HL-60/S4 treated with phorbol 12-myristate 13-acetate at 8.2 ng/mL for 4 days and 3 days (cell line): ENCODE measurements around the gene TTC39C.

Source experiments
- in situ Hi-C: fragments of 300-500 bp; cut with MboI; formaldehyde crosslinking; loops from 2 replicates; pipeline ENCODE4 v1.15.0; 2022; ENCODE audit warnings: low sequenced_read_pairs

The TTC39C gene

GRCh38 chr18:24075767-24076597 is 61.4 kb downstream of the TTC39C start:
- in situ Hi-C loops: no loop called here

- in situ Hi-C loops: no loop called here
Measured at GRCh38 chr18:24076950-24077349, 62.4 kb downstream of the TTC39C start.

- in situ Hi-C loops: no loop called here
Measured at GRCh38 chr18:24078391-24078790, 63.8 kb downstream of the TTC39C start.

- in situ Hi-C loops: no loop called here
Measured at GRCh38 chr18:24080861-24081260, 66.3 kb downstream of the TTC39C start.

- in situ Hi-C loops: no loop called here
Measured at GRCh38 chr18:24083550-24083949, 69.0 kb downstream of the TTC39C start.

- in situ Hi-C loops: no loop called here
Measured at GRCh38 chr18:24086082-24086481, 71.5 kb downstream of the TTC39C start.

- in situ Hi-C loops: no loop called here
Measured at GRCh38 chr18:24089076-24089475, 74.5 kb downstream of the TTC39C start.

GRCh38 chr18:24089515-24090337 is 75.2 kb downstream of the TTC39C start:
- in situ Hi-C loops: no loop called here

GRCh38 chr18:24090876-24091275 is 76.3 kb downstream of the TTC39C start:
- in situ Hi-C loops: no loop called here

- in situ Hi-C loops: no loop called here
Measured at GRCh38 chr18:24094561-24094960, 80.0 kb downstream of the TTC39C start.

GRCh38 chr18:24095976-24096375 is 81.4 kb downstream of the TTC39C start:
- in situ Hi-C loops: no loop called here

GRCh38 chr18:24103320-24104021 is 88.9 kb downstream of the TTC39C start:
- in situ Hi-C loops: loop anchor here (25.0 kb wide), 1 partner anchor 266 kb away; no protein-coding TSS in a partner anchor

GRCh38 chr18:24104486-24104885 is 89.9 kb downstream of the TTC39C start:
- in situ Hi-C loops: loop anchor here (25.0 kb wide), 1 partner anchor 267 kb away; no protein-coding TSS in a partner anchor

GRCh38 chr18:24108641-24109040 is 94.1 kb downstream of the TTC39C start:
- in situ Hi-C loops: loop anchor here (25.0 kb wide), 1 partner anchor 271 kb away; no protein-coding TSS in a partner anchor

GRCh38 chr18:24111936-24112335 is 97.4 kb downstream of the TTC39C start:
- in situ Hi-C loops: loop anchor here (25.0 kb wide), 1 partner anchor 275 kb away; no protein-coding TSS in a partner anchor

GRCh38 chr18:24112464-24112863 is 97.9 kb downstream of the TTC39C start:
- in situ Hi-C loops: loop anchor here (25.0 kb wide), 1 partner anchor 275 kb away; no protein-coding TSS in a partner anchor

- in situ Hi-C loops: loop anchor here (25.0 kb wide), 1 partner anchor 276 kb away; no protein-coding TSS in a partner anchor
Measured at GRCh38 chr18:24112874-24113615, 98.5 kb downstream of the TTC39C start.

GRCh38 chr18:24114924-24115549 is 100.5 kb downstream of the TTC39C start:
- in situ Hi-C loops: loop anchor here (25.0 kb wide), 1 partner anchor 278 kb away; no protein-coding TSS in a partner anchor

- in situ Hi-C loops: loop anchor here (25.0 kb wide), 1 partner anchor 278 kb away; no protein-coding TSS in a partner anchor
Measured at GRCh38 chr18:24115628-24116027, 101.1 kb downstream of the TTC39C start.
